Choroid plexus epithelial cell (primary cell): ENCODE data around the gene KCNH6.

Experiments
- DNase-seq: peaks from one replicate; pipeline ENCODE4 v3.0.0-alpha.2; 2010; ENCODE audit warnings: low read depth
- H3K4me3 ChIP-seq: 2 replicates; pipeline ENCODE4 v1.5.1; 2011; ENCODE audit warnings: low read depth, mild to moderate bottlenecking, control low read depth, low read length, moderate library complexity
- TF ChIP-seq, protein P1 (sequence below): conservative IDR thresholded peaks from 2 replicates; pipeline ENCODE4 v1.5.1; 2011; ENCODE audit warnings: low read depth, mild to moderate bottlenecking, control low read depth, inconsistent platforms, low read length, moderate library complexity

The KCNH6 gene

DNA sequence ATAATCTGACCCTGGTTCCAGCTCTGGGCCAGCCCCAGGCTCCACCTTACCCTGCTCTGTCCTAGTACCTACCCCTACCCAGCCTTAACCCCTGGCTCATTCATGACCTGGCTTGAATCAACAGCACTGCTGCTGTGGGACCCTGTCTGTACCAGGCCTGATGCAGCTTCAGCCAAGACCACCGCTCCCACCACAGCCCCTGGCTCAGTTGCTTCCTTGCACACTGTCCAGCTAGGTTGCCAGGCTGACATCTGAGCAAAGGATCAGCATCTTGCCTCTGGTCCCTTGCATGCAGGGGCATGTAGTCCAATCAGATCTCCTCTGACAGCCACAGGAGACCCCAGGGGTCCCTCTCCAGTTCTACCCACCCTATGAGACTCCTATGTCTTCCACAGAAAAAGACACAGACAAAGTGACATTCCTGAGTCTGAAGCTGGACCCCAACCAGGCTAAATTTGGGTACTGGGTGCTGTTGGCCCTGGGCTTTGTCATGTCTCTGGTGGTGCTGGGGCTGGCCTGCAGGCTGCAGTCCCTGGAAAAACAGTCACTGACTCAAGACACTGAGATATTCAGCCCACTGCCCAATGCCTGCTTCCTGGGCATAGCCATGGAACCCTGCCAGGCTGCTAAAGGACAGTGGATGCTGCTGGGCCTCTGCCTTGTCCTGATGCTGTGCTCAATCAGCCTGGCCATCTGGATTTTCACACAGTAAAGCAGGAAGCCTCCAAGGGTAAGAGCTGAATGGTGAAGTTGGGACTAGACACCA is 3.9 kb upstream of the KCNH6 start:
- TF ChIP-seq, protein P1, sequence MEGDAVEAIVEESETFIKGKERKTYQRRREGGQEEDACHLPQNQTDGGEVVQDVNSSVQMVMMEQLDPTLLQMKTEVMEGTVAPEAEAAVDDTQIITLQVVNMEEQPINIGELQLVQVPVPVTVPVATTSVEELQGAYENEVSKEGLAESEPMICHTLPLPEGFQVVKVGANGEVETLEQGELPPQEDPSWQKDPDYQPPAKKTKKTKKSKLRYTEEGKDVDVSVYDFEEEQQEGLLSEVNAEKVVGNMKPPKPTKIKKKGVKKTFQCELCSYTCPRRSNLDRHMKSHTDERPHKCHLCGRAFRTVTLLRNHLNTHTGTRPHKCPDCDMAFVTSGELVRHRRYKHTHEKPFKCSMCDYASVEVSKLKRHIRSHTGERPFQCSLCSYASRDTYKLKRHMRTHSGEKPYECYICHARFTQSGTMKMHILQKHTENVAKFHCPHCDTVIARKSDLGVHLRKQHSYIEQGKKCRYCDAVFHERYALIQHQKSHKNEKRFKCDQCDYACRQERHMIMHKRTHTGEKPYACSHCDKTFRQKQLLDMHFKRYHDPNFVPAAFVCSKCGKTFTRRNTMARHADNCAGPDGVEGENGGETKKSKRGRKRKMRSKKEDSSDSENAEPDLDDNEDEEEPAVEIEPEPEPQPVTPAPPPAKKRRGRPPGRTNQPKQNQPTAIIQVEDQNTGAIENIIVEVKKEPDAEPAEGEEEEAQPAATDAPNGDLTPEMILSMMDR, result no peak
- DNase-seq, result no peak
- H3K4me3 ChIP-seq, result no peak overlapping the region

DNA sequence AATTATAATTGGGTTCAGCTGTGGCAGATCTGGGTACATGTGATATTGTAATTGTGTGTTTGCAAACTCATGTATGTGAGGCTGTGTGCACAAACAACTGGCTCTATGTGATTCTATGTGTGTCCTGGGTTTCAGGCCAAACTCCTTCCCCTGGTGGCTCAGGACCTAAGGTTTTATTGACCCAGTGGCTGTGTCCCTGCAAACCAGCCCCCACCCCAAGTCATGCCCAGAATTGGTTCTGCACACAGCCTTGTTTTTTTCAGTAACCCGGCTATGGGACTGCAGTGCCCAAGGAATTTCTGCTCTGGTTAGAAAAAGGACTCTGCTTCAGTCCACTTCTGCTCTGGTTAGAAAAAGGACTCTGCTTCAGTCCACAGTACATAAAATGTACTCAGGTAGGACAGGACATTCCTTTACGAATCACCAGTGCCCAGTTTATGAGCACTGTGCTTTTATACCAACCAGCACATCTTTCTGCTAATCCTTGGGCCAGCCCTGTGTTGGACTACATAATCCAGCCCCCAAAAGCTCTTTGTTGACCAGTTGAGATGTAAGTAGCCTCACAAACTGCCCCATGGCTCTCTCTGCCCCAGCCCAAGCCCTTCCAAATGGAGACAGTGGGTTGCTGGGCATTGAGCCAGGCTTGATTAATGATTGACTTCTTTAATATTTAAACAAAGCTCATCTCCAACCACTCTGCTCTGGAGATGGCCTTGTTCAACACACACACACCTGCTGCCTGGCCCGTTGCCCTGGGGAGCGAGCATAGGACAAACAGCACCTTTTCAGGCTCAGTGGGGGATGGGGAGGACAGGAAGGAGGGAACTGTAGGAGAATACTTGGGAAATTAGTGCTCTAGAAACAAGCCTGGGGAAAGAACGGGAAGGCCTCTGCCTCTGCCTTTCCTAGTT is 2.9 kb upstream of the KCNH6 start:
- TF ChIP-seq, protein P1, result no peak

DNA sequence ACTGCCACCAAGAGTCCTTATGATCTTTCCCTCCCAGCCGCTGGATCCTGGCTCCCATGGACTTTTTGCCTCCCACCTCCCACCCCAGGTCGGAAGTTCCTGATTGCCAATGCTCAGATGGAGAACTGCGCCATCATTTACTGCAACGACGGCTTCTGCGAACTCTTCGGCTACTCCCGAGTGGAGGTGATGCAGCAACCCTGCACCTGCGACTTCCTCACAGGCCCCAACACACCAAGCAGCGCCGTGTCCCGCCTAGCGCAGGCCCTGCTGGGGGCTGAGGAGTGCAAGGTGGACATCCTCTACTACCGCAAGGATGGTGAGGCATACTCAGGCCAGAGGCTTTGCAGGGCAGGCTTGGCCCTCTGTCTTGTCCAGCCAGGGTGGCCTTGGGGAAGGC is 893 bp downstream of the KCNH6 start:
- DNase-seq, result no peak
- H3K4me3 ChIP-seq, result no peak overlapping the region
- TF ChIP-seq, protein P1, result no peak

More for the DNA sequence above, 2.9 kb upstream of the KCNH6 start:
- DNase-seq, result no peak
- H3K4me3 ChIP-seq, result no peak overlapping the region

DNA sequence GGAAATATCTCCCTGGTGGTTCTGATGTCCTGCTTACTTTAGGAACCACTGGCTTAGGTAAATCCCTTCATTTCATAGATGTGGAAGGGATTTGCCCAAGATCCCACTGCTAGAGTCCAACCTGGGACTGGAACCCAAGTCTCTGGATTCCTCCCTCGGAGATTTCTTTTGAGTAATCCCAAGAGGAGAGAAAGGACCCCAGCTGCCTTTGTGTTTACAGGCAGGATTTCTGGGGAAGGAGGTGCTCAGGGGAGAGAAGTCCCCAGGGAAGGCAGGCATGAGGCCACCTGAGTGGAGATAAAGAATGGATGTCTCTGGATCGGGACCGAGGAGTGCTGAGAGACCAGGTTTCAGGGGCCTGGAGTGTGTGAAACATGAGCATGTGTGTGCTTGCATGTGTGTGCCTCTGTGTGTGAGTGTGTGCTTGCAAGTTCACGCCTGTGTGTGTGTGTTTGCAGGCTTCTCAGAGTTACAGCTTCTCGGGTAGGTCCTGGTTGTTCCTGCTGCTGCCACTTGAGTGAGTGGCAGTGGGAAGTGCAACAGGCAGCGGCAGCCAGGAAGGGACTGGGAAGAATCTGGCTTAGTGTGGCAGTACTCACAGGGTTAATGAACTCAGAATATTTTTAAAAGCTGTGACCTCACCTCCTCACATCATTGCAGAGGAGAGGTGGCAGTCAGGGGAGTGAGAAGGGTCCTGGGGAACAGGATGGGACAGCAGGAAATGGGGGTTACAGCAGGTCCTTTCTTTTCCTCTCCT is 2.2 kb downstream of the KCNH6 start:
- DNase-seq, result no peak
- TF ChIP-seq, protein P1, result no peak
- H3K4me3 ChIP-seq, result no peak overlapping the region

DNA sequence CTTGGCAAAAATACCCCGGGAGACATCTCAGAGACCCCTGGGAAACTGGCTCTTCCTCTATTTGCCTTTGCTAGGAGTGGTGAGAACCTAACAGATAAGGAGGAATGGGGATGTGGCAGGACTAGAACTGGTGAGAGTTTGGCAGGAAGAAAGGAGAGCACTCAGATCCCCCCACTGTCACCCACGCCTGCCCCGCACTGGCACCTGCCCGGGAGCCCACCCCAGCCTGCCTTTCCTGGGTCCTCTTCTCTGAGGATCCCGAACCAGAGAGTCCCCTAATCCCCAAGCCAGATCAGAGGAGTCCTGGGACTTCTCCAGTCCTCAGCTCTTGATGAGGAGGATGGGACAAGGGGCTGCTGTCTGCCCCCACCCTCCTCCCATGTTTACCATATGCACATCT is 3.7 kb downstream of the KCNH6 start:
- no peak overlapping the region for H3K4me3 ChIP-seq
- DNase-seq, result no peak
- TF ChIP-seq, protein P1, result no peak

DNA sequence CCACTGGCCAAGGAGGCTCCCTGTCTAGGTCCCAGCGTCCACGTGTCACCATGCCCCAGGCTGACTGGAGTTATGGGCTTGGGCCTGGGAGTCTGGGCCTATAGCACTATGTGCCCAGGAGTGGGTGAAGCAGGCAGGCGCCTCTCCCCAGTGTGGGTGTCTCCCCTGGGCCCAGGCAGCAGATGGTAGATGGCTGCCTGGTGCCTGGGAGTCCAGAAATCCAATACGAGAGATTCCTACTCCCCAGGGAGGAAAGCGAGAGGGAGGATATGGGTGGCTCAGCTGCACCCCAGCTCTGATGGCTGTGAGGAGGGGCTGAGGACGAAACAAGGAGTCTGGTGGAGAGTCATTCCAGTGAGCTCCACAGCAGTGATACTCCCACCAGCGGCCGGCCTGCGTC is 5.0 kb downstream of the KCNH6 start:
- DNase-seq, result no peak
- TF ChIP-seq, protein P1, result no peak

More for the DNA sequence above, 5.0 kb downstream of the KCNH6 start:
- H3K4me3 ChIP-seq, result no peak overlapping the region
